ENCODE results near the gene TMIE. TPM values are rescaled to one million over a fixed set of nuclear protein-coding genes. Genes with fewer than 3 reads are reported as not detected.

Gene TMIE
- 0.16 TPM for polyA plus RNA-seq (2013, experiment 1 of 2; ENCODE audit: insufficient read length)
- polyA plus RNA-seq (2013, experiment 2 of 2; ENCODE audit: insufficient read length) = 0.22 TPM

- no peak for DNase-seq
Observed at GRCh38 chr3:46701181-46701939, at the start of gene TMIE. Gene TMIE (plus strand): TSS chr3:46701392. CDS start chr3:46701488, 96 bp downstream.

DNA sequence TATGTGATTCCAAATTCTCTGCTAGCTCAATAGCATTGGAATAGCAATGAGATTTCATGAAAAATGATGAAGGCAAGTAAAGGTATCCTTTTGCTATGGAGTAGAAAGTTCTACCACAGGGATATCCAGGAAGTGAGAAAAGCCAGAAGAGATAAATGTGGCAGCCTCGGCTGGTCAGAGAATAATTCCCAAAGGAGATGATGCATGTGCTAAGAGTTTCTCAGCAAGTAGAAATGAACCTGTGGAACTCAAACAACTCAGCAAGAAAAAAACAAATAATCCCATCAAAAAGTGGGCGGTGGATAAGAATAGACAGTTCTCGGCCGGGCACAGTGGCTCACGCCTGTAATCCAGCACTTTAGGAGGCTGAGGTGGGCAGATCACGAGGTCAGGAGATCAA, 45.9 kb upstream of the TMIE start:
- DNase-seq = no peak

DNA sequence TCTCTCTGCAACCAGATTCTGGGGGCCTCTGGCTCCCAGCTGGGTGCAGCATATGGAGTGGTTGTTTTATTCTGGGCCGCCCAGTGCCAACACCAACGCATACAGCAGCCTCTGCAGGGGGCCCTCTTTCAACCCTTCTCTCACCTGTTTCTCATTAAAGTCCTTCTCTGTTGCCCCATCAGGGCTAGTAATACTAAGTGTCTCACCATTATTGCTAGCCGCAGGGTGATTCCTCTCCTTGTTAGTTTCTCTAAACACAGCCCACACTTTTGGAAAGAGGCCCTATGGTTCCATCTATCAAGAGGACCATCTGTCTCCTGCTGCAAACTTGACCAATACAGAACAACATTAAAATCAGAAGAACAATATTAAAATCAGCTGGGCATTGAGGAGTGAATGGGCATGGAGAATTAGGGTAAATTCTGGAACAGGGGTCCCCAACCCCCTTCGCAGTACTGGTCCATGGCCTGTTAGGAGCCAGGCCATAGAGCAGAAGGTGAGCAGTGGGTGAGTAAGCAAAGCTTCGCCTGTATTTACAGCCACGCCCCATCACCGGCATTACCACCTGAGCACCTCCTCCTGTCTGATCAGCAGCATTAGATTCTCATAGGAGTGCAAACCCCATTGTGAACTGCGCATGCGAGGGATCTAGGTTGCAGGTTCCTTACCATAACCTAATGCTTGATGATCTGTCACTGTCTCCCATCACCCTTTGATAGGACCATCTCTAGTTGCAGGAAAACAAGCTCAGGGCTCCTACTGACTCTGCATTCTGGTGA, 44.2 kb upstream of the TMIE start:
- no peak for DNase-seq

DNA sequence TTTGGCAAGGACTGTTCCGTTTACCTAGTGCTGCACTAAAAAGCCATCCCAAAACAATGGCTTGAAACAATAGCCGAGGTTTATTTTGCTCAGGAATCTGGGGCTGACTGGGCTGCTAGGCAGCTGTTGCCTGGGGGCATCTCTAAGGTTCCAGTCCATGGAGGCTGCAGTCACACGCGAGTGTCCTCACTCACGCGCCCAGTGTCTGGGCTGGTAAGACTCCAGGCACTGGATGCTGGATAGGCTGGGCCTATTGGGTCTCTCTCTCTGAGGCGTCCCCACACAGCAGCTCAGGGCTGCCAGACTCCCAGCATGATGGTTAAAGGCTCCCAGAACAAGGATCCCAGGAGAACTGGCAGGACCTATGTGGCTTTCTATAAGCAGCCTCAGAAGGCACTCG, 41.9 kb upstream of the TMIE start:
- peak; percentile 18 for DNase-seq

DNA sequence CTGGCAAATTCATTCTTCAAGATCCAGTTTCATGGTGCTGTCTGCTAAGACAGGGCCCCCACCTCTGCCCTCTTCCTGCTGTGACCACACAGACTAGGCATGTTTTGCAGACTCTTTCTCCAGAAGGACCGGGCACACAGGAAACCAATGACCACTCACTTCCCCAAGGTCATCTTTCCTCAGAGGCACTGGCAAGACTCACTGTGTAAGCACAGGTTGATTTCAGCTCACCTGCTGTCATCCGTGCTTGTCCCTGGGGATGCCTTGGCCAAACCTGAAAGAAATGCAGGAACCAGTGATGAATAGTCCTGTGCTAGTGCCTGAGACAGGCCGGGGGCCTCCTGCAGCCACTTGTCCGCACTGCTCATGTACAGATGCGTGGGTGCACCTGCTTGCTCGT, 41.2 kb upstream of the TMIE start:
- DNase-seq = no peak

- DNase-seq = no peak
Observed at GRCh38 chr3:46660543-46661523, 40.4 kb upstream of the TMIE start.

DNA sequence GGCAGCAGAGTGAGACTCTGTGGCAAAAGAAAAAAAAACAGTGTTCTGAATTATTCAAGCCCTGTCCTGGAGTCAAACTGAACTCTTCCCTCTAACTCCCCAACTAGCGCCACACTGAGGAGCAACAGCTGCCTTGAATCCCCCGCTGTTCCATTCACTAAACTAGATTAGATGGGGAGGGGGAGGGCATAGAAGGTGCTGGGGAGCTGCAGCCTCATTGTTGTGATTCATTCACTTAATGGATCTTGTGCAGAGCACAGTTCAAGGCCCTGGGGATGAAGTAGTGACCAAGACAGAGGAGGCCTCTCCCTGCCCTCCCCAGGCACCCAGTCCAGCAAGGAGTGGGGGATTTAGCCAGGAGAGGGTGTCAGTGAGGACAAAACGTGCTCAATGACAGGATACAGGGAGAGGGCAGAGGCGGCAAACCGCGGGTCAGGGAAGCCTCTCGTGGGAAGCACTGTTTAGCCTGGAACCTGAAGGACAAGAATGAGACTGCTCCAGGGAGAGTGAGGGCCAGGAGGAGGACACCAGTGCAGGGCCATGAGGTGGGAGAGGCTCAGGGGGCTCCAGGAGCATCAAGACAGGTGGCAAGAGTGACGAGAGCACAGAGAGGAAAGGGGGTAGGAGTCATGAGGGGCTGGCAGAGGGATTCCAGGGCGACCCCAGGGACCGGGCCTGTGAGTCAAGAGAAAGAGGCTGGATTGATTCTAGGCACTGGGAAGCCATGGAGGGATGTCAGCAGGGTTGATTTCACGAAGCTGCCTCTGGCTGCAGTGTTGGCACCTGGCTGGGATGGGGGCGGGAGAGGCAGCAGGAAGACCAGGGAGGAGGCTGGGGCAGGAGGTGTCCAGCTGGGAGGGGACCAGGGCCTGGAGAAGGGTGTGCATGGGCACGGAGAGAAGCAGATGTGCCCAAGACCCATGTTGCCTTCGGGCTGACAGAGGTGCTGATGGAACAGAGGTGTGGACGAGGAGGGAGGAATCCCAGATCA, 39.1 kb upstream of the TMIE start:
- no peak for DNase-seq

- DNase-seq = peak; percentile 29
Observed at GRCh38 chr3:46662771-46663551, 38.2 kb upstream of the TMIE start.

GRCh38 chr3:46663591-46664135, 37.5 kb upstream of the TMIE start:
- DNase-seq = no peak

- no peak for DNase-seq
Observed at GRCh38 chr3:46664188-46664970, 36.8 kb upstream of the TMIE start.

- DNase-seq = no peak
Observed at GRCh38 chr3:46664971-46665762, 36.0 kb upstream of the TMIE start.

GRCh38 chr3:46665763-46666452, 35.3 kb upstream of the TMIE start:
- no peak for DNase-seq

DNA sequence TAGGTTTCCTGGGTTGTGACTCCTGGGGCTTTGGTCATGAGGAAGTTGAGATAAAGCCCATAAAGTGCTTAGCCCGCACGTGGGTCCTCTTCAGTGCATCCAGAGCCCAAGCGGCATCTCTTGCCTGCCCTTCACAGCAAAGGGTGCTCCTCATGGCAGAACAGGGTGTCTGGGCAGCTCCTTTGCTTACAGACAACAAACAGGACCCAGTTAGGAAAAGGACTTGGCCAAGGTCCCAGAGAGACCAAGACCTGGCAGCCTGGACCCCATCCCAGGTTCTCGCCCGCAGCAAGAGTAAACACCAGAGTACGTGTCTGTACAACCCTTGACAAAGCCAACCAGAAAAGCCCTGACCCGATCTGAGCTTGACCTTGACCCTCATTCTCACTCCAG, 34.7 kb upstream of the TMIE start:
- DNase-seq = no peak

- DNase-seq = no peak
Observed at GRCh38 chr3:46667061-46667621, 34.1 kb upstream of the TMIE start.

- DNase-seq = no peak
Observed at GRCh38 chr3:46667657-46668056, 33.5 kb upstream of the TMIE start.

DNA sequence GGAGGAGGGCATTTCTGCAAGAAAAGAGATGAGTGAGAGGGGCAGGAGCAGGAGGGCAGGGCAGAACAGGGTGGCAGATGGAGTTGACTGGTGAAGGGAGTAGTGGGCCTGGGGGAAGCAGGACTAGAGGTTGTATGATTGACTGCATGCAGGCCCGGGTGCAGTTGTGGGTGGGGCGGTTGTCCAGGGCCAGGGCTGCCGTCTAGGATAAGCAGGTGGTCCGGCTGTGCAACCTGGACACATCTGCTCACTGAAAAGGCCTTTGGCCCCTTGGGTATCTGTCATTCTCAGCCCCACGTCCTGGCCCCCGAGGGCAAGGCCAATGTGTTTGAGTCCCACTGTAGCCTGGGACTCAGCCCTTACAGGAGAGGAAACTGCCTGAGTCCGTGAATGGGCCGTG, 33.1 kb upstream of the TMIE start:
- no peak for DNase-seq

DNA sequence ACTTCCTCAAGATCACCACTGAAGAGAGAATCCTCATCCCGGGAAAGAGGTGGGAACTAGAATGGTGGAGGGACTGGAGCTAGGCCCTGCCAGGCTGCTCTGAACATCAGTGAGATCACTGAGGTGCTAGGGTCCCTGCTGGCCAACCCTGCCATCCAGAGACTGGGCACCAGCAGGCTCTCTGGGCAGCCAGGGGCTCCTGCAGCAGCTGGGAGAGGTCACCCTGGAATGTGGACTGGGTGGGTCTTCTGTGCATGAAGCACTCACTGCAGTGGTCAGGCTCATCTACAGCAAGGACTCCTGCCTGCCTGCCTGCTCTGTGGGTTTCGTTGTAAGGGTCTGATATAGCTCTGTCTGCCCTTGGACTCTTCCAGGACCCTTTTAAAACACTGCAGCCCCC, 32.6 kb upstream of the TMIE start:
- DNase-seq = no peak
